H9 (cell line): ENCODE measurements around the gene TCEA2. TPM values are rescaled to one million over a fixed set of nuclear protein-coding genes. Genes with fewer than 3 reads are reported as not detected.

Experiments used
- DNase-seq: peaks from one replicate; pipeline ENCODE4 v3.0.0-alpha.2; 2017
- H2AFZ ChIP-seq: one replicate; pipeline ENCODE4 v1.6.1; 2013; ENCODE audit warnings: mild to moderate bottlenecking, low read length, control low read depth, moderate library complexity
- H2AK5ac ChIP-seq: 2 replicates; pipeline ENCODE4 v1.6.1; 2013; ENCODE audit warnings: low read length, control low read depth, mixed read lengths; ENCODE audit not compliant: insufficient read length
- H2BK120ac ChIP-seq: one replicate; pipeline ENCODE4 v1.6.1; 2013; ENCODE audit warnings: low read depth, mild to moderate bottlenecking, low read length, control low read depth, inconsistent platforms; ENCODE audit not compliant: poor library complexity, severe bottlenecking
- H2BK12ac ChIP-seq: 2 replicates; pipeline ENCODE4 v1.6.1; 2013; ENCODE audit warnings: low read length, control low read depth, mixed read lengths, low read depth; ENCODE audit not compliant: insufficient read length
- H2BK15ac ChIP-seq: 2 replicates; pipeline ENCODE4 v1.6.1; 2013; ENCODE audit warnings: low read depth, low read length, control low read depth
- H2BK20ac ChIP-seq: one replicate; pipeline ENCODE4 v1.6.1; 2013; ENCODE audit warnings: low read depth, mild to moderate bottlenecking, low read length, control low read depth, inconsistent platforms; ENCODE audit not compliant: poor library complexity, severe bottlenecking
- H2BK5ac ChIP-seq: 2 replicates; pipeline ENCODE4 v1.6.1; 2013; ENCODE audit warnings: low read length, control low read depth, mixed read lengths; ENCODE audit not compliant: insufficient read length
- H3K14ac ChIP-seq: 2 replicates; pipeline ENCODE4 v1.6.1; 2013; ENCODE audit warnings: low read length, control low read depth; ENCODE audit not compliant: insufficient read depth
- H3K18ac ChIP-seq: 2 replicates; pipeline ENCODE4 v1.6.1; 2013; ENCODE audit warnings: low read depth, mild to moderate bottlenecking, mixed read lengths, low read length, control low read depth; ENCODE audit not compliant: insufficient read length
- H3K23ac ChIP-seq: 2 replicates; pipeline ENCODE4 v1.6.1; 2013; ENCODE audit warnings: low read length, control low read depth, mixed read lengths, low read depth; ENCODE audit not compliant: insufficient read length
- H3K23me2 ChIP-seq: 2 replicates; pipeline ENCODE4 v1.6.1; 2013; ENCODE audit warnings: low read depth, mild to moderate bottlenecking, mixed read lengths, low read length, control low read depth; ENCODE audit not compliant: insufficient read length, poor library complexity, severe bottlenecking
- H3K27ac ChIP-seq: 2 replicates; pipeline ENCODE4 v1.5.1; 2013; ENCODE audit warnings: low read length, control low read depth, mixed read lengths, low read depth; ENCODE audit not compliant: insufficient read length
- H3K27me3 ChIP-seq: 2 replicates; pipeline ENCODE4 v1.6.1; 2013; ENCODE audit warnings: low read length, control low read depth, inconsistent platforms; ENCODE audit not compliant: insufficient read depth
- H3K4ac ChIP-seq: 2 replicates; pipeline ENCODE4 v1.6.1; 2013; ENCODE audit warnings: low read depth, mild to moderate bottlenecking, control low read depth, inconsistent platforms, low read length, moderate library complexity
- H3K4me1 ChIP-seq: 2 replicates; pipeline ENCODE4 v1.6.1; 2013; ENCODE audit warnings: low read length, control low read depth, inconsistent platforms; ENCODE audit not compliant: insufficient read depth
- H3K4me2 ChIP-seq: 2 replicates; pipeline ENCODE4 v1.6.1; 2013; ENCODE audit warnings: low read length, control low read depth, mixed read lengths; ENCODE audit not compliant: insufficient read length, insufficient read depth
- H3K56ac ChIP-seq: 2 replicates; pipeline ENCODE4 v1.6.1; 2013; ENCODE audit warnings: low read depth, mild to moderate bottlenecking, mixed read lengths, low read length, control low read depth; ENCODE audit not compliant: insufficient read length
- H3K79me1 ChIP-seq: 2 replicates; pipeline ENCODE4 v1.6.1; 2013; ENCODE audit warnings: low read depth, mild to moderate bottlenecking, moderate library complexity, low read length, control low read depth, inconsistent platforms; ENCODE audit not compliant: insufficient read depth, poor library complexity, severe bottlenecking
- H3K79me2 ChIP-seq: 2 replicates; pipeline ENCODE4 v1.6.1; 2013; ENCODE audit warnings: low read length, control low read depth, inconsistent platforms; ENCODE audit not compliant: insufficient read depth
- H3K9ac ChIP-seq: 2 replicates; pipeline ENCODE4 v1.6.1; 2013; ENCODE audit warnings: low read length, control low read depth, mixed read lengths; ENCODE audit not compliant: insufficient read length; ENCODE audit errors: extremely low read depth
- H3K9me3 ChIP-seq: one replicate; pipeline ENCODE4 v1.6.1; 2013; ENCODE audit warnings: low read depth, low read length, inconsistent platforms; ENCODE audit not compliant: control insufficient read depth
- H3T11ph ChIP-seq: one replicate; pipeline ENCODE4 v1.6.1; 2013; ENCODE audit warnings: mild to moderate bottlenecking, low read length, control low read depth, inconsistent platforms
- H4K20me1 ChIP-seq: one replicate; pipeline ENCODE4 v1.6.1; 2013; ENCODE audit not compliant: control insufficient read depth, insufficient read length, insufficient read depth
- H4K5ac ChIP-seq: 2 replicates; pipeline ENCODE4 v1.6.1; 2013; ENCODE audit warnings: low read depth, mild to moderate bottlenecking, mixed read lengths, low read length, control low read depth; ENCODE audit not compliant: insufficient read length
- H4K8ac ChIP-seq: replicated peaks from 2 replicates; pipeline ENCODE4 v1.6.1; 2013; ENCODE audit warnings: low read length, control low read depth, mixed read lengths, low read depth; ENCODE audit not compliant: insufficient read length
- H4K91ac ChIP-seq: 2 replicates; pipeline ENCODE4 v1.6.1; 2013; ENCODE audit warnings: low read depth, mild to moderate bottlenecking, moderate library complexity, mixed read lengths, low read length, control low read depth; ENCODE audit not compliant: insufficient read length
- H3K27ac Mint-ChIP-seq, 3 experiments: 2 replicates in 2 of 3; 3 replicates in 1 of 3; pipeline ENCODE4 v1.8.0; 2020 to 2021; ENCODE audit warnings: mixed read lengths in 3 of 3, mild to moderate bottlenecking in 1 of 3, moderate library complexity in 1 of 3
- H3K27me3 Mint-ChIP-seq: 2 replicates; pipeline ENCODE4 v1.8.0; 2021; ENCODE audit warnings: low read depth, mild to moderate bottlenecking, moderate library complexity, mixed read lengths
- H3K36me3 Mint-ChIP-seq, 3 experiments: 2 replicates in 2 of 3; 3 replicates in 1 of 3; pipeline ENCODE4 v1.8.0; 2020 to 2021; ENCODE audit warnings: low read depth in 3 of 3, mixed read lengths in 3 of 3; ENCODE audit not compliant: insufficient read depth in 1 of 3
- H3K4me1 Mint-ChIP-seq, 2 experiments: 2 replicates each; pipeline ENCODE4 v1.8.0; 2020; ENCODE audit warnings: mixed read lengths in 2 of 2
- H3K4me3 Mint-ChIP-seq, 2 experiments: 2 replicates in 1 of 2; 3 replicates in 1 of 2; pipeline ENCODE4 v1.8.0; 2020 to 2021; ENCODE audit warnings: mild to moderate bottlenecking in 2 of 2, mixed read lengths in 2 of 2, moderate library complexity in 1 of 2
- H3K9me3 Mint-ChIP-seq, 2 experiments: 2 replicates in 1 of 2; 3 replicates in 1 of 2; pipeline ENCODE4 v1.8.0; 2020; ENCODE audit warnings: mild to moderate bottlenecking in 2 of 2, mixed read lengths in 2 of 2, moderate library complexity in 1 of 2
- CTCF ChIP-seq: fragments of 200-600 bp; sonication (generic); conservative IDR thresholded peaks from 3 replicates; pipeline ENCODE4 v1.8.0; 2021; ENCODE audit warnings: antibody characterized with exemption, mild to moderate bottlenecking
- WGBS: extraction: QIAGEN DNeasy Blood & Tissue Kit; methylation state at CpG from one replicate; pipeline ENCODE4 v1.1.7; 2013; ENCODE audit warnings: missing lambda C conversion rate, low lambda C conversion rate, mixed read lengths; ENCODE audit not compliant: insufficient read length; ENCODE audit errors: extremely low coverage; 5-methylcytosine and 5-hydroxymethylcytosine counted together
- total RNA-seq: library from RNA; stranded (reverse); gene quantifications from 2 replicates; pipeline ENCODE4 v1.2.1, GENCODE V29; 2021

The TCEA2 gene
- total RNA-seq, 1 experiment from 2014 or later = 51.7 TPM

GRCh38 chr20:64090165-64090564 lies 27.2 kb downstream of the TCEA2 start:
- Histone ChIP-seq H2BK20ac (no peak overlapping the region), H3K79me1 (no peaks in the 10 kb centered on the region), H3K79me2 (no peaks in the 10 kb centered on the region), H3K4me1 (no peaks in the 10 kb centered on the region; the same call in 1 of the 2 replicates), H3K14ac (no peak overlapping the region), H2AK5ac (no peak overlapping the region), H3K9ac (no peak overlapping the region), H2BK120ac (no peak overlapping the region), H3T11ph (no peak overlapping the region), H2BK5ac (no peak overlapping the region), H3K9me3 (no peaks in the 10 kb centered on the region), H3K23me2 (no peaks in the 10 kb centered on the region), H4K8ac (no peak overlapping the region), H2BK15ac (no peak overlapping the region), H4K5ac (no peak overlapping the region), H3K56ac (no peak overlapping the region), H3K18ac (no peak overlapping the region), H3K27ac (no peak overlapping the region), H3K4me2 (no peak overlapping the region), H2AFZ (no peak overlapping the region), H4K20me1 (no peaks in the 10 kb centered on the region), H3K27me3 (no peaks in the 10 kb centered on the region; the same call in 1 of the 2 replicates), H3K23ac (no peak overlapping the region), H4K91ac (no peak overlapping the region), H3K4ac (no peak overlapping the region), H2BK12ac (no peak overlapping the region)
- peaks cover 4 to 7% of the 10 kb centered on the region in 2 experiments; a peak in 4 of 5 replicates for H3K9me3 Mint-ChIP-seq
- H3K27me3 Mint-ChIP-seq = peaks cover 44% of the 10 kb centered on the region
- H3K4me1 Mint-ChIP-seq = peaks cover 6 to 13% of the 10 kb centered on the region in 2 experiments
- no peaks in the 10 kb centered on the region for H3K36me3 Mint-ChIP-seq
- H3K4me3 Mint-ChIP-seq = no peak overlapping the region; a peak in 1 of 5 replicates
- no peak for TF ChIP-seq CTCF
- no peak overlapping the region; a peak in 1 of 7 replicates for H3K27ac Mint-ChIP-seq
- no CpG with 5 or more reads among the region's 10 CpGs for WGBS
- no peak for DNase-seq
